T-helper 2 cell (primary cell): Measurements from ENCODE around the gene TRDMT1.

Source experiments
- DNase-seq, 5 experiments: peaks; one replicate each; pipeline versions ENCODE4 v3.0.0 to v3.0.0-alpha.2; 2012 to 2022
- total RNA-seq, 2 donors: gene quantifications; one replicate each; lab custom pipeline; 2026; lab: John Stamatoyannopoulos, UW

TRDMT1 gene, protein sequence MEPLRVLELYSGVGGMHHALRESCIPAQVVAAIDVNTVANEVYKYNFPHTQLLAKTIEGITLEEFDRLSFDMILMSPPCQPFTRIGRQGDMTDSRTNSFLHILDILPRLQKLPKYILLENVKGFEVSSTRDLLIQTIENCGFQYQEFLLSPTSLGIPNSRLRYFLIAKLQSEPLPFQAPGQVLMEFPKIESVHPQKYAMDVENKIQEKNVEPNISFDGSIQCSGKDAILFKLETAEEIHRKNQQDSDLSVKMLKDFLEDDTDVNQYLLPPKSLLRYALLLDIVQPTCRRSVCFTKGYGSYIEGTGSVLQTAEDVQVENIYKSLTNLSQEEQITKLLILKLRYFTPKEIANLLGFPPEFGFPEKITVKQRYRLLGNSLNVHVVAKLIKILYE
- 22.1 to 26.1 reads per million in 2 donors for total RNA-seq

DNA sequence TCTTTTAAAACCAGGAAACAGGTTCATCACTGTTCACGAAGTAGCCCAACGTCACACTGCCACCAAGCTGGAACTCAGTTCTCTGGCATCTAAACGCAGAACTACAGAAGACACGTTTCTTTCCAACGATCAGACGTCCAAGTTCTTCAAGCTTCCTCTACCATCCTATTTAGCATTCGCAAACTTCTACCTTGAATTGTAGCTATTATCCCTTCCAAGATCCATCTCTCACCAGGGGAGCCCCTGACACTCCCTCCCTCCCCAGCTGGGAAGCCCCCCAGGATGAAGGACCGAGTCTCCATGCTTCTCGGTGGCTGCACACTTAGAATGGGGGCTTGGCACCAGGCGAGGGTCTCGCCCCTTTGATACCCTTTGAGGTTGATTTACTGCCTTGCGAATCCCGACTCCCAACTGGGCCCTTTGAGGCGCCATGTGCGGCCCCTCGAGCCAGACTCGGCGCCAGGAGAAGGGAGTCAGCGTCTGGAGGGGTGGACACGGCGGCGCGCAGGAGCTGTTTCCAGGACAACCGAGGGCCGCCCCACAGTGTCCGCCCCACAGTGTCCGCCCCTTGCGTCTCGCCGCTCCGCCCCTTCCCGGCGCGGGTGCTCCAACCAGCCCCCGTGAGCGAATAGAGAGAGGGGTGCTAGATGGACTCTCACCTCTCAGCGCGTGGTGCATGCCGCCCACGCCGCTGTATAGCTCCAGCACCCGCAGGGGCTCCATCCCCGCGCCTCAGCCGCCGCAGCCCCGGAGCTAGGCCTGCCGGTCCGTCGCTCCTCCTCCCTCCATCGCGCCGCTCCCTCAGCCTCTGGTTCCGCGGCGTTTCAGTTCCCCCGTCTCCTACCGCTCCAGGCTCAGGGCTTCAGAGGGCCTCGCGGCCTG is at the start of gene TRDMT1:
Gene TRDMT1, minus strand, starts transcription at position 761 of the 882 bp plus-strand sequence. Its CDS starts 38 bp downstream, at position 723.
- peak; percentile 58 to 86 (median 71) for DNase-seq

DNA sequence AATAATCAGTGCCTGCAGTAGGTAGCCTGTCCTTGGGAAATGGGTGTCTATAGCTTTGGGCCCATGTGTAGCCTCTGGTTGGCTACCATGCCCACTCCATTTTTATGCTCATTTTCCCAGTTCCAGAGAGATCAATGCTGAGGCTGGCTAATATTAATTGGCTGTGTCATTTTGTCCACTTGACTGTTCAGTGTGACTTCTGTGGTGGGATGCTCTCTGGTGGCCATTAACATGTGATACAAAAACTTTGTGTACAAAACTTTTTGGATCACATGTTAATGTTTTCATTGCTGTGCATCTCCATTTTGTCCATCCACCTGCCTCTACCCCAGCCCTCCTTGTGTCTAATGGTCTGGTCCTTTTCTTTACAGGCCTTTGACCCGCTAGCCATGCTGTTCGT is 49.3 kb upstream of the TRDMT1 start:
- no peak for DNase-seq

DNA sequence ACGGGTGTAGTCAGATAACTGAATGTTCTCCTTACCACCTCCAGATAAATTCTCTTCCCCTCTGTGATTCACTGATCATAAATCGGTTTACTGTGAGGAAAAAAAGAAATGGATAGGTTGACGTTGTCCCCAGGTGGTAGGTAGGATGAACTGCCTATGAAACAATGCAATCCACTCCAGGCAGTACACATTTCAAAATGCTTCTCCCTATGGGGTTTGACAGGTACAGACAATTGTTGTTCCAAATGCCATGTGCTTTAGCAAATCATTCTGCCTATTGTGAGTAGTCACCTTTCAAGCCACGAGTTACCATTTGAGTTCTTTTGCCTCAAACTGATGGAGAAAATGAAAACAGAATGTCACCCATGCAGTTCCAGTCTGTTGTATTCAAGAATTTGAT is 48.3 kb upstream of the TRDMT1 start:
- peak in 1 of 5 experiments; percentile 40 for DNase-seq

DNA sequence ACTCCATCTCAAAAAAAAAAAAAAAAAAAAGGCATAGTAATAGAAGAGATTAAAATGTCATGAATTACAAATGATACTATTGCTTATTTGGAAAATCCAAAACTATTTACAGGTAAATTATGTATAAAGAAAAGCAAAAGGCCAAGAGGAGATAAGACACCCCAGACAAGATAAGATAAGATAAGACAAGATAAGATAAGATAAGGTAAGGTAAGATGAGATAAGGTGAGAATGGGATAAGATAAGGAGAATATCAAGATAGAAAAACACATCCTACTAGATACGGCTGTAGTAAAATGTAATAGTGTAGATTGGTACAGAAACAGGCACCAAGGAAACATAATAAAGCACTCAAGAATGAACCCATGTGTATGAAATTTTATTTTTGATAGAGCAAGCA is 47.5 kb upstream of the TRDMT1 start:
- no peak for DNase-seq

DNA sequence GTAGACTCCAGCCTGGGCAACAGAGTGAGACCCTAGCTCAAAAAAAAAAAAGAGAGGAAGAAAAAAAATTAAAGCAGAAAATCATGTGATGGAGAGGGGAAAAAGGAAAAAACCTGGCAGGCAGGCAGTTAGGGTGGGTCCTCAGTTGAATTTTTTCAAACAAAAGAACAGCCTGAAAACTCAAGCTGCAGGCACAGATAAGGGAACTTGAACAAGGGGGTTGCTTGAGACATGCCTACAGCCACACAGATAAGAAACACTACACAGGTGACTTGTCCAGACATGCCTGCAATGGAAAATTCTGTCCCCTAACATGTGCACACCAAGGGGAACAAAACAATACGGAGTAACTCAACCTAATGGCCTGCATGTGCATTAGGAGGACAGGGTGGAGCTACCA is 45.7 kb upstream of the TRDMT1 start:
- no peak for DNase-seq

DNA sequence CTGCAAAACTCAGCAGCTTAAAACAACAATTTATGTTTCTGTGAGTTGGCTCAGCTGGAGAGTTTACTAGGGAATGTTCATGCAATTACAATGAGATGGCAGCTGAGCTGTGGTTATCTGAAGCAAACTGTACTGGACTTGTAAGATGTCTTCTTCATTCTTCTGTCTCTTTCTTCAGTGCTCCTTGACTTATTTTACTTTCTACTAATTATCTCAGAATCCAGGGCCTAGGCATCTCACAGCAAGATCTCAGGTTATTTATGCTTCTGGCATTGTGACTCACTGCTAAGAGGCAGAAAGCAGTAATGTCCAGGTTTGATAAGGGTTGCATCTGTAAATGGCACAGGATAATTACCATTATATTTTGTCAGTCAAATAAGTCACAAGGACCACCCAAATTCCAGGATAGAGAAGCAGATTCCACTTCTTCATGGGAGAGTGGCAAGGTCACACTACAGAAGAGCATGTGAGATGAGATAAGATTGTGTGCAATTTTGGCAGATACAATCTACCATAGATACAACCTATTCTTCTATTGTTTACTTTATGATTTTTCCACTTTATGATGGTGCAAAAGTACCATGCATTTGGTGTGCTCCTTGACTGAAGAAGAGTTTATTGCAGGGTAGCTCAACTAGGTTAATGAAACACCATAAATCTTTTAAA is 43.4 kb upstream of the TRDMT1 start:
- no peak for DNase-seq

DNA sequence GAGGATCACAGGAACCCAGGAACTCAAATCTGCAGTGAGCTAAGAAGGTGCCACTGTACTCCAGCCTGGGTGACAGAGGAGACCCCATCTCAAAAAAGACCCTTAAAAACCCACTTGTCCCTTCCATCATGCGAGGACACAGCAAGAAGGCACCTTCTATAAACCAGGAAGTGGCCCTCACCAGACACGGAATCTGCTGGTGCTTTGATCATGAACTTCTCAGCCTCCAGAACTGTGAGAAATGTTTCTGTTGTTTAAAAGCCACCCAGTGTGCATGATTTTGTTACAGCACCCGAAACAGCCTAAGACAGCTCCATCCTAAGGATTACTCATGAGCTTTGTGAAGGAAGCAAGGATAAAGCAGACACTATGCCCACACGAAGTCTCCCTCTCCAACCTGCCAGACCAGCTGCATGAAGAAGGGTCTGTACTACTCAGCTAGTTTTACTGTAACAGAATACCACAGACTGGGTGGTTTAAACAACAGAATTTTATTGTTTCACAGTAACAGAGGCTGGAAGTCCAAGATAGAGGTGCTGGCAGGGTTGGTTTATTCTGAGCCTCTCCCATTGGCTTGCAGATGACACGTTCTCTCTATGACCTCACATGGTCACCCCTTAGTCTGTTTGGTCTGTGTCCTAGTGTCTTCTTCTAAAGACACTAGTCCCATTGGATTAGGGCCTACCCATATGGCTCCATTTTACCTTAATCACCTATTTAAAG is 40.3 kb upstream of the TRDMT1 start:
- DNase-seq, result no peak

DNA sequence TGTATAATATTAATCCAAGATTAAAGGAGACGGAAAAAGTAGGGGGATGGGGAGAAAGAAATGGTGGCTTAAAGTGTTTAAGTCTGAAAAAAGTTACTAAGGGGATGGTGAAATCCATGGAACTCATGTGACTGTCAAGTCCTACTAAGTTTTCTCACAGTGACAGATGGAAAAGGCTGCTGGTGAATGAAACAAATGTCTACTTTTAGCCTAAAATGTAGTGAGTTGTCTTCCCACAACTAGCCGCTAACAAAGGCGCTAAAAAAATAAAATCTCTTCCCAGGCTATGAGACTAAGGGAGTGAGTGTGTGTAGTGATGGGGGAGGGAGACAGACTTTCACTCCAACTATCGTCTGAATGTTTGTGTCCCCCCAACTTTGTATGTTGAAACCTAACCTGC is 39.1 kb upstream of the TRDMT1 start:
- no peak for DNase-seq

DNA sequence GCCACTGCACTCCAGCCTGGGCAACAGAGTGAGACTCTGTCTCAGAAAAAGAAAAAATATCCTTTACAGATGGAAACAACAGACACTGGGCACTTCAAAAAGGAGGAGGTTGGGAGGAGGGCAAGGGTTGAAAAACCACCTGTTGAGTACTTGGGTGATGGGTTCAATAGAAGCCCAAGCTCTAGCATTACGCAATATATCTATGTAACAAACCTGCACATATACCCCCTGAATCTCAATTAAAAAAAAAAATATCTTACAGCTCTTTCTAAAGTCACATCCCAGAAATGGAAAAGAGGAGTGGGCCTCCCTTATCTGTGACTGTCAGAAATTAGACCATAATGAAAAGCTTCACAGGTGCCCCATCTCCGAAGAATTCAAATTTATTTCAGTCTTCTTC is 38.6 kb upstream of the TRDMT1 start:
- DNase-seq, result no peak

DNA sequence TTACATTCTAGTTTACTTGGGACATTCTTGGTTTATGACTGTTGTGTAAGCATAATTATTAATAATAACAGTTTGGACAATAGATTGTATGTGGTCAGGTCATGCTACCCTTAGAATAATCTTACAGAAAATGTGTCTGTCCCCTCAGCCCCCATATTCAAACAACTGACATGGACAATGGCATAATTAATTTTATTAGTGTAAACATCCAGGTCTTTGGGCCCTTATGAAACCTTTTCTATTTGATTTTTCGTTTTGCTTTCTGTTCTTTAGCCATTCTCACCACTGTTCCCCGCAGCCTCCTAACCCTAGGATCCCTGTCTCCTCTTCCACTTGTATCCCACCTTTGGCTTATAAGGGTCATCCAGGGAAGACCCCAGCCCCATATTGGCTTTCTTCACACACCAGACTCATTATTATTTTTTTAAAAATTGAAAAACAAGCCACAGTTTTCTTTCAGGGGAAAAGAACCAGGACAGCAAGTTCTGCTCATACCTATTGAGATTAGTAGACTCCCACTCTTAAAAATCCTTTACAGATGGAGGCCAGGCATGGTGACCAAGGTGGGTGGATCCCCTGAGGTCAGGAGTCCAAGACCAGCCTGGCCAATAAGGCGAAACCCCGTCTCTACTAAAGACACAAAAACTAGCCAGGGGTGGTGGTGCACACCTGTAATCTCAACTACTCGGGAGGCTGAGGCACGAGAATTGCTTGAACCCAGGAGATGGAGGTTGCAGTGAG is 38.0 kb upstream of the TRDMT1 start:
- DNase-seq, result no peak

DNA sequence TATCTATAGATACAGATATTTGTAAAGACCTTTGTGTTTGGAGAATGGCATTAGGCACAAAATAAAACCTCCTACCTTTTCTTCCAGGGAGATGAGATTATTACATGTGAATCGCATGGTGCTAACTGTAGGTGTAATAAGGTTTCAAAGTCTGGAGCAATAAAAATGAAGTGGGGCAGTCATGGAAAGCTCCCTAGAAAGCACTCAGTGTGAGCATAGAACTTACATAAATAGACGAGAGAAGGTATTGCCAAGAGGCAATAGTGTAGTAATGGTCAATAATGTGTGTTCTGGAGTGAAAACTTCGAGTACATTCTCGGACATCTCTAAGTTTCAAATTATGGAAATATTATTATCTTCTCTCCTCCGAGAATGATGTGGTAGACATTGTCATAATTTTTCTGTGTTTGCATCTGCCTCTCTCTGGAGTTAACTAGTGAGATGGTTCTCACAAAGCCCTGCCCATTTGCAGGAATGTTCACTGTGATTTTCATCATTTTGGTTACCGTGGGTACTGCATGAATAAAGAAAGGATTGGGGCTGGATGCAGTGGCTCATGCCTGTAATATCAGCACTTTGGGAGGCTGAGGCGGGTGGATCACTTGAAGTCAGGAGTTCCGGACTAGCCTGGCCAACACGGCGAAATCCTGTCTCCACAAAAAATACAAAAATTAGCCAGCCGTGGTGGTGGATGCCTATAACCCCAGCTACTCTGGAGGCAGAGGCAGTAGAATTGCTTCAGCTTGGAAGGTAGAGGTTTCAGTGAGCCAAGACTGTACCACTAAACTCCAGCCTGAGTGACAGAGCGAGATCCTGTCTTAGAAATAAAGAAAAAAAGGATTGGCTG is 37.2 kb upstream of the TRDMT1 start:
- DNase-seq, result no peak

DNA sequence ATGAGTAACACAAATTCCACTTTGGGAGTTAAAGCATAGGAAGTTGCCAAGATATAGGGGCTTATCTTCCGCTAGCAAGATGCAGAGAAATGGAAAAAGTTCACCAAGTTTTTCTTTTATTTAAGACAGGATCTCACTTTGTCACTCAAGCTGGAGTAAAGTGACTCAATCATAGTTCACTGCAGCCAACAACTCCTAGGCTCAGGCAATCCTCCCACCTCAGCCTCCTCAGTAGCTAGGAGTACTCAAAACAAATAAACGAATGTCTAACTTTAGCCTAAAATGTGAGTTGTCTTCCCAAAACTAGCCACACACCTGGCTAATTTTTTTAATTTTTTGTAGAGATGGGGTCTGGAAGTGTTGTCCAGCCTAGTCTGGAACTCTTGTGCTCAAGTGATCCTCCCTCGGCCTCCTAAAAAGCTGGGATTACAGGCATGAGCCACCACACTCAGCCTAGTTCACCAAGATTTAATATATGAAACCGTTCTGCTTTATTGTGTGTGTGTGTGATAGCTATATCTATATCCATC is 36.5 kb upstream of the TRDMT1 start:
- no peak for DNase-seq

DNA sequence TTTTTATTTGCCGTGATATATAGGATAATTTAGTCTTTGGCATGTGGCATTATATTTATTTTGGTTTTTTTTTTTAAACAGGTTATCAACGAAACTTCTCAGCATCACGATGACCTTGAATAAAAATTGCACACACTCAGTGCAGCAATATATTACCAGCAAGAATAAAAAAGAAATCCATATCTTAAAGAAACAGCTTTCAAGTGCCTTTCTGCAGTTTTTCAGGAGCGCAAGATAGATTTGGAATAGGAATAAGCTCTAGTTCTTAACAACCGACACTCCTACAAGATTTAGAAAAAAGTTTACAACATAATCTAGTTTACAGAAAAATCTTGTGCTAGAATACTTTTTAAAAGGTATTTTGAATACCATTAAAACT is 35.7 kb upstream of the TRDMT1 start:
- no peak for DNase-seq

DNA sequence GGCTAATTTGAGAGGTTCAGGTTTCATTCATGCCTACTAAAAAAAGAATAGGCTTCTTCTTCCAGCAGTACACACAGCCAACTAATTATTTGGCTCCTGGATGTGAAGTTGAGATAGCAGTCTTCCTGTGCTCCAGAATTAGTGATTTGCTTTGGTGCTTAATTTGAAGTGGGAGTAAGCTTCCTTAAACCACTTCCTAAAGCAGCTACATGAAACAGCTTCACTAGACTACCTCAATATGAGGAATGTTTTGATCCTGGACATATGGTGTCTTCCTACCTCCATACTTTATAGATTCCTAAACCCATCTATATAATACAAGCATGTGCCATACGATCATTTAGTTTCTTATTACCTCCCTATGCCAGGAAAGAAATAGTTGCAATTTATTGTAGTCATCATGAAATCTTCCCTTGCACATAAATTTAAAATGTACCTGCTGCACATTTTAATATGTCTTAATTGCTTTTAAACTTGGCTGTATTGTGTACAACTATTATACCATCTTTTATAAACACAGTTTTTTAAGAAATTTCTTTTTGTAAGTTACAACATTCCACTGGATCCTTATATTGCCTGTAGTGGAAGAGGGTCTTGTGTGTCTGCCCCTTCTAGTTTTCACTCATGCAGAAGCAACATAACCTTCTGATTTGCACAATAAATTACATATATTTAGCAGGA is 35.1 kb upstream of the TRDMT1 start:
- DNase-seq, result no peak

DNA sequence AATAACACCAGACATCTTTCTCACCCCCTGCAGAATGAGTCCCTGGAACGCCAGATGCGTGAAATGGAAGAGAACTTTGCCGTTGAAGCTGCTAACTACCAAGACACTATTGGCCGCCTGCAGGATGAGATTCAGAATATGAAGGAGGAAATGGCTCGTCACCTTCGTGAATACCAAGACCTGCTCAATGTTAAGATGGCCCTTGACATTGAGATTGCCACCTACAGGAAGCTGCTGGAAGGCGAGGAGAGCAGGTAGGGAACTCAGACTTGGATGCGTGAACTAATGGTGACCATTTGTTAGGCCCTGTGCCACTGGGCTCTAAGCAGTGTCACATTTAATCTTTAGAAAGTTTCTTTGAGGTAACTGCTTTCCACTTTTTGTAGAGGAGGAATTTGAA is 33.7 kb upstream of the TRDMT1 start:
- DNase-seq, result no peak

DNA sequence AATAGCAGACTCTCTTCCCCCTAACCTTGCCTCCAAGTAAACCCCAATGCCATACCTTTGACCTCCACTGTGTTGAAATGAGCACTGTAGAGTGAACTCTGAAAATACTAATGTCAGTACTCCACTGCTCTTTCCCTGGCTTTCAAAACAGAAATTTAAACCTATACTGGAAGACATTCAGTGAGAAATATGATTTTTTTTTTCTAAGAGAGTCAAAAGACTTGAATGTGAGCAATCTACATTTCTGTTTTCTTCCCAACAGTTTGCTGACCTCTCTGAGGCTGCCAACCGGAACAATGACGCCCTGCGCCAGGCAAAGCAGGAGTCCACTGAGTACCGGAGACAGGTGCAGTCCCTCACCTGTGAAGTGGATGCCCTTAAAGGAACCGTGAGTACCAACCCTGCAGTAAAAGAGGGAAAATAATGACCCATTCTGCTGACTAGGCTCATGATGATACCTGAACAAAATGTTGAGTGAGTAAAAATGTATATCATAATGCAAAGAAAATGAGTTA is 33.0 kb upstream of the TRDMT1 start:
- no peak for DNase-seq

DNA sequence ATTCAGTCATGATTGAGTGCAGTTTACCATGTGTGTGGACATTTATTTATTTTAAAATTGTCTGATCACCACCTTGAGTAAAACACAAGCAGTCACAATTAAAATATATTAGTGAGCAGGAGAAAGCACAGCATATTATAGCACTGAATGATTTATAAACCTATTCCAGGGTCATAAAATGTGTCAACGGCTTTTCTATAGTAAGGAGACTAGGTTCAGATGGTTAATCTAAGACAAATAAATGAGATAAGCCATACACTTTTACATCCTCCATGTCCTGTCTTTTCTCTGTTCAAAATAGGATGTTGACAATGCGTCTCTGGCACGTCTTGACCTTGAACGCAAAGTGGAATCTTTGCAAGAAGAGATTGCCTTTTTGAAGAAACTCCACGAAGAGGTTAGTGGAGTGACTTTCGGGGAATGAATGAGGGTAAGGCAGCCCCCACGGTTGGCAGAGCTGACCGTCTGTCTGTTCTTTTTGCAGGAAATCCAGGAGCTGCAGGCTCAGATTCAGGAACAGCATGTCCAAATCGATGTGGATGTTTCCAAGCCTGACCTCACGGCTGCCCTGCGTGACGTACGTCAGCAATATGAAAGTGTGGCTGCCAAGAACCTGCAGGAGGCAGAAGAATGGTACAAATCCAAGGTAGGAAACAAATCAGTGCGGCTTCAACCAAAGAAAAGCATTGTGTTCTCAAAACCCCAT is 32.0 kb upstream of the TRDMT1 start:
- no peak for DNase-seq

DNA sequence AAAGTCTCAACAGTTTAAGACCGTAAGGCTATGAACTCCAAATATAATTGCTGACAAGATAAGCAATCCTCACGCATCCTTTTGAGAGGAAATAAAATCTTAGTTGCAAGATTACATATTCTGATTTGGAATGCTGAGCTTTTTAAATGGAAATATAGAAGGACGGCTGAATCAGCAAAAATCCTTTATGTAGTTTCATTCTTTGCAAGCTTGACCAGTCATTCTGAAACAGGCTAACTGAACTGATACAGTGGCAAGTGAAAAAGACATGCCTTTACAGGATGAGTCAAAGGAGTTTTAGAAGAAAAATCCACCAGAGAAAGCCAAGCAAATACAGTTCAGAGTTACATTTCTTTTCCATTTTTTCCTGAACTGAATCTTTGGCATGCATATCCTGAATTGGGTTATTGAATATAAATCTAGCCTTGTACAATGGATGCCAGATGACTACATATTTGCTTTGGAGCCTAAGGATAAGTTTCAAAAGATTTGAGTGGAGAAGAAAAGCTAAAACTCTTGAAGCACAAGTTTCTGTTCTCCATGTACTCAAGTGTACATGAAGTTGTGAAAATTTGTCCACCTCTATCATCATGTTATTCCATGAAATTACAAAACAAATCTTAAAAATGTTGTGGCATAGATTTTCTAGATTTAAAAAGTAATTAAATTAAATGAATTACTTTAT is 30.9 kb upstream of the TRDMT1 start:
- peak in 1 of 5 experiments; percentile 86 for DNase-seq
